ENCODE results near the gene EXOC2. TPM values are rescaled to one million over a fixed set of nuclear protein-coding genes. Genes with fewer than 3 reads are reported as not detected.

EXOC2 gene
- total RNA-seq, 1 donor from 2014 or later, result 22.9 TPM

DNA sequence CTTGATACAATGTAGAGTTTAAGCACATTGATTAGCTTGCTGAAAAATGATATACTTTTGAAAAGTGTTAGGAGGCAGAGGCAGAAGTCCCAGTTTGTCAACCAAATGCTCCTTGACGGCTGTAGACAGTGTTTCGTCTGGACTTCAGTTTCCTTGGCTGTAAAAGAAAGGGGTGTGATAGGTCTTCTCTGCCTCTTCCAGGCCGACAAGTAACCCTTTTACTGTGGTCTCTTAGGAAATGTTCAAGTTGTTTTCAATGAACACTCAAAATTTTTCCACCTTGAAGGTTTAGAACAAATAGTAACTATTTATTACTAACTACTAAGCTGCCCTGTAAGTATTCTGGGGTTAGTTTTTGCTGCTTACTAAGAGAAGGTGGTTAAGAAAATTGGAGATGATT, 179.0 kb downstream of the EXOC2 start:
- TF ChIP-seq, protein P1, sequence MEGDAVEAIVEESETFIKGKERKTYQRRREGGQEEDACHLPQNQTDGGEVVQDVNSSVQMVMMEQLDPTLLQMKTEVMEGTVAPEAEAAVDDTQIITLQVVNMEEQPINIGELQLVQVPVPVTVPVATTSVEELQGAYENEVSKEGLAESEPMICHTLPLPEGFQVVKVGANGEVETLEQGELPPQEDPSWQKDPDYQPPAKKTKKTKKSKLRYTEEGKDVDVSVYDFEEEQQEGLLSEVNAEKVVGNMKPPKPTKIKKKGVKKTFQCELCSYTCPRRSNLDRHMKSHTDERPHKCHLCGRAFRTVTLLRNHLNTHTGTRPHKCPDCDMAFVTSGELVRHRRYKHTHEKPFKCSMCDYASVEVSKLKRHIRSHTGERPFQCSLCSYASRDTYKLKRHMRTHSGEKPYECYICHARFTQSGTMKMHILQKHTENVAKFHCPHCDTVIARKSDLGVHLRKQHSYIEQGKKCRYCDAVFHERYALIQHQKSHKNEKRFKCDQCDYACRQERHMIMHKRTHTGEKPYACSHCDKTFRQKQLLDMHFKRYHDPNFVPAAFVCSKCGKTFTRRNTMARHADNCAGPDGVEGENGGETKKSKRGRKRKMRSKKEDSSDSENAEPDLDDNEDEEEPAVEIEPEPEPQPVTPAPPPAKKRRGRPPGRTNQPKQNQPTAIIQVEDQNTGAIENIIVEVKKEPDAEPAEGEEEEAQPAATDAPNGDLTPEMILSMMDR (conservative IDR thresholded peaks at IDR 0.05), result no peak
- DNase-seq (ENCODE audit: extremely low spot score, unreplicated experiment), result no peak
- Mint-ChIP-seq H3K4me3 (no peak overlapping the region), H3K4me1 (ENCODE audit: unreplicated experiment) (no peaks in the 10 kb centered on the region), H3K27me3 (no peaks in the 10 kb centered on the region), H3K9me3 (peaks cover 5% of the 10 kb centered on the region), H3K27ac (no peak overlapping the region), H3K36me3 (peaks cover 36% of the 10 kb centered on the region)

DNA sequence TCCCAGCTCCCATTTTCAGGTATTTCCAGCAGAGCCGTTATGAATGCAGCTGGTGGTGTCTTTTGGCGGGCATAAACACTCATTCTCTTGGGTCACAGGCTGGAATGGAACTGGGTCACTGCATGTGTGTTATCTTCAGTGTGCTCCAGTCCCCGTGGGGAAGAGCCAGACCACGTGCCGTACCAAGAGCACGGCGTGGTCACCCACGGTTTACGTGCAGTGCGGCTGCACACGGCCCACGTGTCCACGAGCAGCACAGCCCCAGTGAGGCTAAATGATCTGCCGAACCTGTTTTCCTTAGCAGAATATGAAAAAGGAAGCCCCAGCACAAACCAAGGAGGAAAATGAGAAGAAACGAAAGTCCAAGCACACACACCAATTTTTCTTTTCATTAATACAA, 179.9 kb downstream of the EXOC2 start:
- Mint-ChIP-seq H3K27ac (no peak overlapping the region), H3K27me3 (no peaks in the 10 kb centered on the region), H3K4me3 (no peak overlapping the region), H3K9me3 (peaks cover 3% of the 10 kb centered on the region), H3K36me3 (peaks cover 28% of the 10 kb centered on the region), H3K4me1 (ENCODE audit: unreplicated experiment) (no peaks in the 10 kb centered on the region)
- TF ChIP-seq, protein P1 (conservative IDR thresholded peaks at IDR 0.05), result no peak
- DNase-seq (ENCODE audit: extremely low spot score, unreplicated experiment), result no peak

DNA sequence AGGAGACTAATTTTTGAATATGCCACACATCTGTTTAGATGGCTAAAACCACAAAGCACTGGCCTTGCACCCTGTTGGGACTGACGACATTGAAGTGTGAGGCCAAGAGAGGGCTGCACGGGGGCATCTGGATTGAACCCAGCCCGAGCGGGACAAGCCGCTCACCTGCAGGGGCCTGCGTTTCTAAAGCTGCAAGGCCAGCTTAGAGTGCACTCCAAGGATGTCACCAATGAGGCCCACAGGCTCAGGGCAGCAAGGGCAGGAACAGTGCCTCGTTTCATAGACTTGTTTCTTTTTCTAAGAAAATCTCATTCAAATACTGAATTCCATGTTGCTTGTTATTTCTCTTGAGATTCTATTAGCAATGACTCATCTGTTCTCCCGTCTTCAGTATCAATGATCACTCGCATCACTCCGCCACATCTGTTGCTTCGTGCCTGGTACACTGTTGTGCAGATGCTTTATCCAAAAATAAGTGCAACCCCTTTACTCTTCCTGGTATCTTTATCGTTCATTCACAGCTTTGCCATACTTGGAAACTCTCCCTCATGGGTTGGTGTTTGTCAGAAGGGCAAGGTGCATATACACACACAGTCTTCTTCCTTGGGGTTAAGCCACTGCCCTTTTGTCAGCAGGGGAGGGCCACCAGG, 181.3 kb downstream of the EXOC2 start:
- Mint-ChIP-seq H3K36me3 (peaks cover 20% of the 10 kb centered on the region), H3K27ac (no peak overlapping the region)
- DNase-seq (ENCODE audit: extremely low spot score, unreplicated experiment), result no peak

DNA sequence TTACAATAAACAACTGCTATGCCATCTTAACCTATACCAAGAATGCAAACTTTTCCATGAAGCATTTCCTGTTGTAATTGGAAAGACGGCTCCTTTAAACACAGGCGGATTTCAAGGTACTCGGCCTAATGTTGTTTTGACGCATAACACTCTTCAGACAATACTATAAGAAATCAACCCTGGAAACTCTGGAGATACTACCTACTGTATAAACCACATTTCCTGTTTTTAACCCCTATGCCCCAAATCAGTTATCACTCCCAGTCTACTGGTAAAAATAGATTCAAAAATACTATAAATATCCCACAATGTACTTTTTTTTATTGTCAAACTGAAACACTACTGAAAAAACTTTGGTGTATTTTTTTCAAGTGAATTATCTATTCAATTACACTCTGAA, 183.3 kb downstream of the EXOC2 start:
- Mint-ChIP-seq H3K36me3 (peaks cover 12% of the 10 kb centered on the region), H3K27ac (no peak overlapping the region), H3K9me3 (no peaks in the 10 kb centered on the region), H3K4me3 (no peak overlapping the region), H3K4me1 (ENCODE audit: unreplicated experiment) (no peaks in the 10 kb centered on the region), H3K27me3 (no peaks in the 10 kb centered on the region)
- DNase-seq (ENCODE audit: extremely low spot score, unreplicated experiment), result no peak
- TF ChIP-seq, protein P1 (conservative IDR thresholded peaks at IDR 0.05), result no peak

More for the DNA sequence above, 181.3 kb downstream of the EXOC2 start:
- TF ChIP-seq, protein P1 (conservative IDR thresholded peaks at IDR 0.05), result no peak
- Mint-ChIP-seq H3K9me3 (no peaks in the 10 kb centered on the region), H3K4me1 (ENCODE audit: unreplicated experiment) (no peaks in the 10 kb centered on the region), H3K27me3 (no peaks in the 10 kb centered on the region), H3K4me3 (no peak overlapping the region)

DNA sequence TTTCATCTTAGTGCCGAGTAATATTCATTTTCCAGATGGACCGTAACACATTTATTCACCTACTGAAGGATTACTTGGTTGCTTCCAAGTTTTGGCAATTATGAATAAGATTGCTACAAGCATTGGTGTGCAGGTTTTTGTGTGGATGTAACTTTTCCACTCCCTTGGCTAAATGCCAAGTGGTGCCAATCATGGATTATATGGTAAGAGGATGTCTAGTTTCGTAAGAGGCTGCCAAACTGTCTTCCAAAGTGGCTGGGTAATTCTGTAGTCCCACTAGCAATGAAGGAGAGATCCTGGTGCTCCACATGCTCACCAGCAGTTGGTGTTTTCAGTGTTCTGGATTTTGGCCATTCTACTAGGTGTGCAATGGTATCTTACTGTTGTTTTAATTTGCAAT, 184.3 kb downstream of the EXOC2 start:
- no peak for DNase-seq (ENCODE audit: extremely low spot score, unreplicated experiment)
- Mint-ChIP-seq H3K27ac (no peak overlapping the region), H3K36me3 (peaks cover 15% of the 10 kb centered on the region), H3K9me3 (no peaks in the 10 kb centered on the region), H3K27me3 (no peaks in the 10 kb centered on the region), H3K4me3 (no peak overlapping the region), H3K4me1 (ENCODE audit: unreplicated experiment) (no peaks in the 10 kb centered on the region)
- TF ChIP-seq, protein P1 (conservative IDR thresholded peaks at IDR 0.05), result no peak
